Lung (tissue), 12 donors: ENCODE results near the gene E2F6. TPM values are rescaled to one million over a fixed set of nuclear protein-coding genes. Genes with fewer than 3 reads are reported as not detected.

ENCODE experiments used
- ATAC-seq: fragments of 200-7000 bp; cut with Tn5 transposase; one replicate; pipeline ENCODE4 v1.9.1; 2020; ENCODE audit warnings: moderate number of reproducible peaks; ENCODE audit not compliant: insufficient read depth, low FRiP score
- DNase-seq, 3 donors: peaks; one replicate each; pipeline ENCODE4 v3.0.0-alpha.2; 2013 to 2017
- H3K27ac ChIP-seq, 2 donors: one replicate each; pipeline ENCODE4 v1.5.1; 2013; ENCODE audit warnings: mild to moderate bottlenecking in 2 of 2, moderate library complexity in 2 of 2, control low read depth in 1 of 2, inconsistent platforms in 1 of 2, low read depth in 1 of 2, low read length in 1 of 2
- H3K27me3 ChIP-seq, 3 donors: one replicate each; pipeline ENCODE4 v1.5.1; 2013; ENCODE audit warnings: low read length in 2 of 3; ENCODE audit not compliant: control insufficient read depth in 3 of 3, insufficient read depth in 3 of 3
- H3K36me3 ChIP-seq, 4 donors: one replicate each; pipeline ENCODE4 v1.5.1; 2013; ENCODE audit warnings: low read length in 4 of 4, mild to moderate bottlenecking in 1 of 4, moderate library complexity in 1 of 4; ENCODE audit not compliant: control insufficient read depth in 4 of 4, insufficient read depth in 4 of 4
- H3K4me1 ChIP-seq, 5 donors: one replicate each; pipeline ENCODE4 v1.5.1; 2013; ENCODE audit warnings: low read length in 5 of 5, mild to moderate bottlenecking in 2 of 5, moderate library complexity in 1 of 5; ENCODE audit not compliant: control insufficient read depth in 5 of 5, insufficient read depth in 5 of 5
- H3K4me3 ChIP-seq: one replicate; pipeline ENCODE4 v1.5.1; 2013; ENCODE audit warnings: mild to moderate bottlenecking, control low read depth, moderate library complexity
- H3K9ac ChIP-seq, 2 donors: one replicate each; pipeline ENCODE4 v1.5.1; 2013; ENCODE audit warnings: low read length in 2 of 2, control low read depth in 1 of 2; ENCODE audit not compliant: insufficient read depth in 1 of 2
- H3K9me3 ChIP-seq, 4 donors: one replicate each; pipeline ENCODE4 v1.5.1; 2013; ENCODE audit warnings: low read length in 3 of 4, mild to moderate bottlenecking in 1 of 4, moderate library complexity in 1 of 4; ENCODE audit not compliant: control insufficient read depth in 4 of 4, insufficient read depth in 3 of 4
- CTCF ChIP-seq: IDR thresholded peaks from 2 replicates; pipeline ENCODE4 v1.5.1; 2012; ENCODE audit warnings: mild to moderate bottlenecking; ENCODE audit errors: control extremely low read depth, extremely low read depth
- WGBS, 2 donors: extraction: QIAGEN DNeasy Blood & Tissue Kit; methylation state at CpG; one replicate each; pipeline ENCODE4 v1.1.7; 2013; 5-methylcytosine and 5-hydroxymethylcytosine counted together
- polyA plus RNA-seq, 2 donors: library from polyadenylated mRNA; stranded (reverse); fragments of 200-250 nt; gene quantifications; one replicate each; pipeline ENCODE4 v1.2.1, GENCODE V29; 2013
- total RNA-seq, 2 donors: library from RNA; depleted of rRNA in 1 of 2; stranded (reverse); fragments of >200 nt in 1 of 2; gene quantifications; one replicate each; pipeline ENCODE4 v1.2.1, GENCODE V29; 2014 to 2021
- donor health status: control.
- donor health status: control.
- donor health status: Bipolar disorder and iron deficiency.
- donor health status: healthy.
- donor health status: DM: yes; HTN: yes; CAD: no.

The E2F6 gene
- total and polyA plus RNA-seq, 4 donors = 8.5 to 13.8 (median 11.1) TPM

GRCh38 chr2:11480859-11481258 is 14.9 kb upstream of the E2F6 start:
- Histone ChIP-seq H3K27ac (no peak overlapping the region), H3K9me3 (no peaks in the 10 kb centered on the region), H3K4me1 (peaks cover 0 to 25% (median 4%) of the 10 kb centered on the region in 5 donors), H3K4me3 (no peak overlapping the region), H3K36me3 (no peaks in the 10 kb centered on the region), H3K27me3 (peaks cover 0 to 6% (median 2%) of the 10 kb centered on the region in 3 donors), H3K9ac (no peak overlapping the region)
- peak in 2 of 3 donors; percentile 41 to 45 for DNase-seq
- no peak for TF ChIP-seq CTCF
- no peak for ATAC-seq
- 73 to 79% methylated on average over 7 of the region's 7 CpGs for WGBS, 2 donors

GRCh38 chr2:11480406-11480805 is 14.4 kb upstream of the E2F6 start:
- no peak overlapping the region for H3K4me3 ChIP-seq
- ATAC-seq (no peak), DNase-seq (peak in 2 of 3 donors; percentile 64 to 70)
- H3K9ac ChIP-seq = no peak overlapping the region
- H3K27me3 ChIP-seq = peaks cover 0 to 6% (median 2%) of the 10 kb centered on the region in 3 donors
- WGBS, 2 donors = 66 to 82% methylated on average over 4 of the region's 4 CpGs
- no peak for TF ChIP-seq CTCF
- H3K9me3 ChIP-seq = no peaks in the 10 kb centered on the region
- H3K27ac ChIP-seq = no peak overlapping the region
- no peaks in the 10 kb centered on the region for H3K36me3 ChIP-seq
- H3K4me1 ChIP-seq = peaks cover 0 to 25% (median 4%) of the 10 kb centered on the region in 5 donors

- H3K9ac ChIP-seq = no peak overlapping the region
- peaks cover 0 to 25% (median 4%) of the 10 kb centered on the region in 5 donors for H3K4me1 ChIP-seq
- DNase-seq (no peak), ATAC-seq (no peak)
- H3K36me3 ChIP-seq = no peaks in the 10 kb centered on the region
- 69 to 71% methylated on average over 12 of the region's 12 CpGs for WGBS, 2 donors
- no peak overlapping the region for H3K27ac ChIP-seq
- TF ChIP-seq CTCF = no peak
- H3K4me3 ChIP-seq = no peak overlapping the region
- no peaks in the 10 kb centered on the region for H3K9me3 ChIP-seq
- H3K27me3 ChIP-seq = peaks cover 0 to 6% (median 2%) of the 10 kb centered on the region in 3 donors
Observed at GRCh38 chr2:11478899-11479605, 13.1 kb upstream of the E2F6 start.
